ENCODE results near the gene KRTAP19-8. TPM values are rescaled to one million over a fixed set of nuclear protein-coding genes. Genes with fewer than 3 reads are reported as not detected.

The KRTAP19-8 gene
- total RNA-seq, 1 donor from 2014 or later = not detected

DNA sequence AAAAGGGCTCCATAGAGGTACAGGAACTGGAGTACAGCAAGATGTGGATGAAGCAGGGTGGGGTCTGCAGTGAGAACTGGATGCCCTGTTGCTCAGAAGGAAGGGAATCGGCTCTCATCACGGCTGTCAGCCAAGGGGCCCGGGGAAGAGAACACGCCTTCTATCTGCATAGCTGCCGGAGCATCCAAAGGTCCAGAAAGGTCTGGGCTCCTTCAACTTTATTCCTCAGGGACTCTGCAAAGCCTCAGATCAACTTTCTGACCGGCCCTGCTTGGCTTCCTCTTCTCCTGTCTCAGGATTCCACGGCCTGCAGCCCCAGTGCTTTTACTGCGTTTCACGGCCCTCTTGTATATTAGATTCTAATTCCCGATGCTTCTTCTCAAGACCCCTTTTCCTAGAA, 34.8 kb downstream of the KRTAP19-8 start:
- no peak overlapping the region for H3K27ac Mint-ChIP-seq (ENCODE audit: unreplicated experiment)
- TF ChIP-seq, protein P1, sequence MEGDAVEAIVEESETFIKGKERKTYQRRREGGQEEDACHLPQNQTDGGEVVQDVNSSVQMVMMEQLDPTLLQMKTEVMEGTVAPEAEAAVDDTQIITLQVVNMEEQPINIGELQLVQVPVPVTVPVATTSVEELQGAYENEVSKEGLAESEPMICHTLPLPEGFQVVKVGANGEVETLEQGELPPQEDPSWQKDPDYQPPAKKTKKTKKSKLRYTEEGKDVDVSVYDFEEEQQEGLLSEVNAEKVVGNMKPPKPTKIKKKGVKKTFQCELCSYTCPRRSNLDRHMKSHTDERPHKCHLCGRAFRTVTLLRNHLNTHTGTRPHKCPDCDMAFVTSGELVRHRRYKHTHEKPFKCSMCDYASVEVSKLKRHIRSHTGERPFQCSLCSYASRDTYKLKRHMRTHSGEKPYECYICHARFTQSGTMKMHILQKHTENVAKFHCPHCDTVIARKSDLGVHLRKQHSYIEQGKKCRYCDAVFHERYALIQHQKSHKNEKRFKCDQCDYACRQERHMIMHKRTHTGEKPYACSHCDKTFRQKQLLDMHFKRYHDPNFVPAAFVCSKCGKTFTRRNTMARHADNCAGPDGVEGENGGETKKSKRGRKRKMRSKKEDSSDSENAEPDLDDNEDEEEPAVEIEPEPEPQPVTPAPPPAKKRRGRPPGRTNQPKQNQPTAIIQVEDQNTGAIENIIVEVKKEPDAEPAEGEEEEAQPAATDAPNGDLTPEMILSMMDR (IDR thresholded peaks at IDR 0.05; ENCODE audit: unreplicated experiment) = no peak

DNA sequence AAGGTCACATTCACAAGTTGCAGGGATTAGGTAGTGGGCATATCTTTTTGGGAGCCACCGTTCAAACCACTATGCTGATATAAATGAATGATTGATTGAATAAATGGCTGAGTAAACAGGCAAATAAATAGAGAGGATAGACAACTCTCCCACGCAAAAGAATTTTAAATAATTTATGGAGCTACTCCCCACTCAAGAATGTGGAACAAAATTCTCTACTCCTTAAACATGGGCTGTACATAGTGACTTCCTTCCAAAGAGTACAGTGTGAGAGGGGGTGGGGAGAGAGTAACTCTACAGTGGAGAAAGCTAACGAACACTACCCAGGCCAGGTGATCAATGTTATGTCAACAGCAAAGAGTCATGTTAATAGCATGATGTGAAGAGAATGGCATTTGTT, 40.7 kb downstream of the KRTAP19-8 start:
- Mint-ChIP-seq H3K4me3 (ENCODE audit: unreplicated experiment) (no peak overlapping the region), H3K36me3 (ENCODE audit: low read depth, unreplicated experiment) (no peaks in the 10 kb centered on the region), H3K27ac (ENCODE audit: unreplicated experiment) (no peak overlapping the region), H3K27me3 (ENCODE audit: unreplicated experiment) (no peaks in the 10 kb centered on the region), H3K9me3 (ENCODE audit: unreplicated experiment) (no peaks in the 10 kb centered on the region), H3K4me1 (ENCODE audit: unreplicated experiment) (peaks cover 16% of the 10 kb centered on the region)
- DNase-seq (ENCODE audit: low spot score) = no peak
- TF ChIP-seq, protein P1 (IDR thresholded peaks at IDR 0.05; ENCODE audit: unreplicated experiment) = no peak

More for the DNA sequence above, 34.8 kb downstream of the KRTAP19-8 start:
- peaks cover 12% of the 10 kb centered on the region for H3K4me1 Mint-ChIP-seq (ENCODE audit: unreplicated experiment)
- H3K9me3 Mint-ChIP-seq (ENCODE audit: unreplicated experiment) = peaks cover 4% of the 10 kb centered on the region
- no peak for DNase-seq (ENCODE audit: low spot score)
- no peaks in the 10 kb centered on the region for H3K27me3 Mint-ChIP-seq (ENCODE audit: unreplicated experiment)
- no peaks in the 10 kb centered on the region for H3K36me3 Mint-ChIP-seq (ENCODE audit: low read depth, unreplicated experiment)
- H3K4me3 Mint-ChIP-seq (ENCODE audit: unreplicated experiment) = no peak overlapping the region

DNA sequence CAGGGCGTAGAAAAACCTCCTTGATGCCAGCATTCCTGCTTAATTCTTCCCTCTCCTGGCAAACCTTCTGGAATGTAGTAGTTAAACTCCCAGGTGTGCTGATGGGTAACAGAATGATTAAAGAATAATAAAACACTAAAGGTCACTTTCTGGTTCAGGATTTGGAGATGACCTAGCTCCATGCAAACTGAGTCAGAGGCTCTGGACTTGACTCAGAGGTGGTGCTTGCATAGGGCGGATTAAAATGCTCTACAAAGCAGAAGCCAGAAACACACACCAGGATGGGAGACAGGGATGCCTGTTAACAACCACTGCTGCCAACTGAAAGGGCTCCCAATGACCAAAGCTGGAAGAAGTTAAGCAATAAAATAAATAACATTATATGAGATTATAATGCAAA, 41.5 kb downstream of the KRTAP19-8 start:
- H3K36me3 Mint-ChIP-seq (ENCODE audit: low read depth, unreplicated experiment) = no peaks in the 10 kb centered on the region
- peaks cover 16% of the 10 kb centered on the region for H3K4me1 Mint-ChIP-seq (ENCODE audit: unreplicated experiment)
- TF ChIP-seq, protein P1 (IDR thresholded peaks at IDR 0.05; ENCODE audit: unreplicated experiment) = no peak
- no peaks in the 10 kb centered on the region for H3K9me3 Mint-ChIP-seq (ENCODE audit: unreplicated experiment)
- H3K27me3 Mint-ChIP-seq (ENCODE audit: unreplicated experiment) = peaks cover 1% of the 10 kb centered on the region
- no peak overlapping the region for H3K4me3 Mint-ChIP-seq (ENCODE audit: unreplicated experiment)
- no peak overlapping the region for H3K27ac Mint-ChIP-seq (ENCODE audit: unreplicated experiment)
- DNase-seq (ENCODE audit: low spot score) = no peak

DNA sequence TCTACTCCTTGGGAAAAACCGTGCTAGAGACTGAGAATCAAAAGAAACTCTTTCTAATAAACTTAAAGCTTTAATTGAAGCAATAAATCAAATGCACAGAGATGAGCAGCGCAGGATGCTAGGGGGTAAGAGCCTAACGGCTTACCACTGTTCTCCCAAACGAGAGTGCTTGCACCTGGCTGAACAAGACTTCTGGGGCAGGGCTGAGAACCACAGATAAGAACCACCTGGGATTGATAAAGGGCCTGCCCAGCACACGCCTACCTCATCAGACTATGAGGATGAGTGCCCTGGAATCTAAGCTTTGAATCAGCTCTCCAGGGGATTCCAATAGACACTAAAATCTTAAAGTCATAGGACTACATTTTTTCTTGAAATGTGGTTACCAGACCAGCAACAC, 43.3 kb downstream of the KRTAP19-8 start:
- no peak overlapping the region for H3K4me3 Mint-ChIP-seq (ENCODE audit: unreplicated experiment)
- H3K27me3 Mint-ChIP-seq (ENCODE audit: unreplicated experiment) = peaks cover 1% of the 10 kb centered on the region
- H3K36me3 Mint-ChIP-seq (ENCODE audit: low read depth, unreplicated experiment) = no peaks in the 10 kb centered on the region
- DNase-seq (ENCODE audit: low spot score) = no peak
- TF ChIP-seq, protein P1 (IDR thresholded peaks at IDR 0.05; ENCODE audit: unreplicated experiment) = no peak
- no peak overlapping the region for H3K27ac Mint-ChIP-seq (ENCODE audit: unreplicated experiment)
- peaks cover 9% of the 10 kb centered on the region for H3K4me1 Mint-ChIP-seq (ENCODE audit: unreplicated experiment)
- no peaks in the 10 kb centered on the region for H3K9me3 Mint-ChIP-seq (ENCODE audit: unreplicated experiment)

DNA sequence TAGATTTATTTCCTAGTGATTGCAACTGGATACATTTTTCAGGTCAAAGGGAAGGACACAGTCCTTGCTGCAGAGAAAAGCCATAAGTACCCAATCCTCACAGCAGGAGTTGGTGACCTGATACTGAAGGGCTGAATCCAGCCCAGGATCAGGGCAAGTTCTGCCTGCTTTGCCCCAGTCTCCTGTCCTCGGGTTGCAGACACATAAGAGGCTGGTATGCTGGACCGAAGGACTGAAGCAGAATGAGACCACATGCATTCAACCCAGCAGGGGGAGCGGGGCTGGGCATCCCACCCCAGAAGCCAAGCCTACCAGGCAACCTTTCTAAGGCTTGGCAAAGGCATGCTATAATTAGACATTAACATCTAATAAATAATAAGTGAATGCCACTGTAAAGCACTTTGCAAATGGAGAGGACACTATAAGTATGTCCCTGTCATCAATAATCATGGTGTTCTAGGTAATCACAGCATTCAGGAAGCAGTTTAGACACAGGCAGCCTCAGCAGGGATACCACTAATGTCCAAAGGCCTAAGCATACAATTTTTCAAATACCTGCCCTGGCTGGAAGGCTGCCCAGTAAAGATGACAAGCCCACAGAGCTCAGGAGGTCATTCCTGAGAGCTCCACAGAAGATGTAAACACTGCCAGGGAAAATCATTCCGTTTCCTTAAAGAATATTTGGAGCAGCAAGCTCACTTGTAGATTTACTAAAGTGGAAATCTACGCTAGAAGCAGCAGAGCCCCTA, 47.6 kb downstream of the KRTAP19-8 start:
- H3K9me3 Mint-ChIP-seq (ENCODE audit: unreplicated experiment) = no peaks in the 10 kb centered on the region
- no peak overlapping the region for H3K27ac Mint-ChIP-seq (ENCODE audit: unreplicated experiment)
- H3K4me1 Mint-ChIP-seq (ENCODE audit: unreplicated experiment) = peaks cover 1% of the 10 kb centered on the region
- H3K27me3 Mint-ChIP-seq (ENCODE audit: unreplicated experiment) = peaks cover 1% of the 10 kb centered on the region
- H3K36me3 Mint-ChIP-seq (ENCODE audit: low read depth, unreplicated experiment) = no peaks in the 10 kb centered on the region
- TF ChIP-seq, protein P1 (IDR thresholded peaks at IDR 0.05; ENCODE audit: unreplicated experiment) = no peak
- DNase-seq (ENCODE audit: low spot score) = no peak
- H3K4me3 Mint-ChIP-seq (ENCODE audit: unreplicated experiment) = no peak overlapping the region

All from endothelial cell (in vitro differentiated cells).